ENCODE measurements around the gene KRR1.

DNA sequence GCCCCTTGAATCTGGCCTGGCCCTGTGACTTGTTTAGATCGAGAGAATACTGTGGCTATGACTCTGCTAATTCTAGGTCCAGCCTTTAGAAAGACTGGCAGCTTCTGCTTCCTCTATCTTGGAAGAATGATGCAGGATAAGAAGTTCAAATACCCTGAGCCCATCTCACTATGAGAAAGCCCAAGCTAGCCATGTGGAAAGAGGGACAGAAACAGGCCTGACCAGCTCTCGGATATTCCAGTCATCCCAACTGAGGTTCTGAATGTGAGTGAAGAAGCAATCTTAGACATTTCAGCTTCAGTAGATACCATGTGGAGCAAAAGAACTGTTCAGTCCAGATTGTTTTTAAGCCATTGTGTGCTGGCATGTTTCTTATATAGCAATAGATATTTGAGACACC lies 17.3 kb upstream of the KRR1 start:
- TF ChIP-seq, protein P1, sequence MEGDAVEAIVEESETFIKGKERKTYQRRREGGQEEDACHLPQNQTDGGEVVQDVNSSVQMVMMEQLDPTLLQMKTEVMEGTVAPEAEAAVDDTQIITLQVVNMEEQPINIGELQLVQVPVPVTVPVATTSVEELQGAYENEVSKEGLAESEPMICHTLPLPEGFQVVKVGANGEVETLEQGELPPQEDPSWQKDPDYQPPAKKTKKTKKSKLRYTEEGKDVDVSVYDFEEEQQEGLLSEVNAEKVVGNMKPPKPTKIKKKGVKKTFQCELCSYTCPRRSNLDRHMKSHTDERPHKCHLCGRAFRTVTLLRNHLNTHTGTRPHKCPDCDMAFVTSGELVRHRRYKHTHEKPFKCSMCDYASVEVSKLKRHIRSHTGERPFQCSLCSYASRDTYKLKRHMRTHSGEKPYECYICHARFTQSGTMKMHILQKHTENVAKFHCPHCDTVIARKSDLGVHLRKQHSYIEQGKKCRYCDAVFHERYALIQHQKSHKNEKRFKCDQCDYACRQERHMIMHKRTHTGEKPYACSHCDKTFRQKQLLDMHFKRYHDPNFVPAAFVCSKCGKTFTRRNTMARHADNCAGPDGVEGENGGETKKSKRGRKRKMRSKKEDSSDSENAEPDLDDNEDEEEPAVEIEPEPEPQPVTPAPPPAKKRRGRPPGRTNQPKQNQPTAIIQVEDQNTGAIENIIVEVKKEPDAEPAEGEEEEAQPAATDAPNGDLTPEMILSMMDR (conservative IDR thresholded peaks at IDR 0.05; ENCODE audit: low read depth in 2 of 2), result no peak
- TF ChIP-seq EZH2 (IDR thresholded peaks at IDR 0.05; ENCODE audit: low read depth, unreplicated experiment) (no peak), ZNF331 (CRISPR knock-in tag; IDR thresholded peaks at IDR 0.05; ENCODE audit: low read depth) (no peak), POLR2AphosphoS5 (IDR thresholded peaks at IDR 0.05; ENCODE audit: low read depth) (no peak), EZH2phosphoT487 (IDR thresholded peaks at IDR 0.05; ENCODE audit: unreplicated experiment) (no peak)
- TF ChIP-seq, protein P2, sequence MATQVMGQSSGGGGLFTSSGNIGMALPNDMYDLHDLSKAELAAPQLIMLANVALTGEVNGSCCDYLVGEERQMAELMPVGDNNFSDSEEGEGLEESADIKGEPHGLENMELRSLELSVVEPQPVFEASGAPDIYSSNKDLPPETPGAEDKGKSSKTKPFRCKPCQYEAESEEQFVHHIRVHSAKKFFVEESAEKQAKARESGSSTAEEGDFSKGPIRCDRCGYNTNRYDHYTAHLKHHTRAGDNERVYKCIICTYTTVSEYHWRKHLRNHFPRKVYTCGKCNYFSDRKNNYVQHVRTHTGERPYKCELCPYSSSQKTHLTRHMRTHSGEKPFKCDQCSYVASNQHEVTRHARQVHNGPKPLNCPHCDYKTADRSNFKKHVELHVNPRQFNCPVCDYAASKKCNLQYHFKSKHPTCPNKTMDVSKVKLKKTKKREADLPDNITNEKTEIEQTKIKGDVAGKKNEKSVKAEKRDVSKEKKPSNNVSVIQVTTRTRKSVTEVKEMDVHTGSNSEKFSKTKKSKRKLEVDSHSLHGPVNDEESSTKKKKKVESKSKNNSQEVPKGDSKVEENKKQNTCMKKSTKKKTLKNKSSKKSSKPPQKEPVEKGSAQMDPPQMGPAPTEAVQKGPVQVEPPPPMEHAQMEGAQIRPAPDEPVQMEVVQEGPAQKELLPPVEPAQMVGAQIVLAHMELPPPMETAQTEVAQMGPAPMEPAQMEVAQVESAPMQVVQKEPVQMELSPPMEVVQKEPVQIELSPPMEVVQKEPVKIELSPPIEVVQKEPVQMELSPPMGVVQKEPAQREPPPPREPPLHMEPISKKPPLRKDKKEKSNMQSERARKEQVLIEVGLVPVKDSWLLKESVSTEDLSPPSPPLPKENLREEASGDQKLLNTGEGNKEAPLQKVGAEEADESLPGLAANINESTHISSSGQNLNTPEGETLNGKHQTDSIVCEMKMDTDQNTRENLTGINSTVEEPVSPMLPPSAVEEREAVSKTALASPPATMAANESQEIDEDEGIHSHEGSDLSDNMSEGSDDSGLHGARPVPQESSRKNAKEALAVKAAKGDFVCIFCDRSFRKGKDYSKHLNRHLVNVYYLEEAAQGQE (IDR thresholded peaks at IDR 0.05; ENCODE audit: unreplicated experiment), result no peak
